HG03066 (cell line): Measurements from ENCODE around the gene KIF16B.
A peak's percentile ranks its signal among the peaks of the same experiment; 100 is the strongest.

Experiments
- ATAC-seq: cut with Tn5 transposase; IDR thresholded peaks from one replicate; pipeline ENCODE4 v1.9.1; 2021; ENCODE audit warnings: low read depth; ENCODE audit not compliant: unreplicated experiment

KIF16B gene, protein sequence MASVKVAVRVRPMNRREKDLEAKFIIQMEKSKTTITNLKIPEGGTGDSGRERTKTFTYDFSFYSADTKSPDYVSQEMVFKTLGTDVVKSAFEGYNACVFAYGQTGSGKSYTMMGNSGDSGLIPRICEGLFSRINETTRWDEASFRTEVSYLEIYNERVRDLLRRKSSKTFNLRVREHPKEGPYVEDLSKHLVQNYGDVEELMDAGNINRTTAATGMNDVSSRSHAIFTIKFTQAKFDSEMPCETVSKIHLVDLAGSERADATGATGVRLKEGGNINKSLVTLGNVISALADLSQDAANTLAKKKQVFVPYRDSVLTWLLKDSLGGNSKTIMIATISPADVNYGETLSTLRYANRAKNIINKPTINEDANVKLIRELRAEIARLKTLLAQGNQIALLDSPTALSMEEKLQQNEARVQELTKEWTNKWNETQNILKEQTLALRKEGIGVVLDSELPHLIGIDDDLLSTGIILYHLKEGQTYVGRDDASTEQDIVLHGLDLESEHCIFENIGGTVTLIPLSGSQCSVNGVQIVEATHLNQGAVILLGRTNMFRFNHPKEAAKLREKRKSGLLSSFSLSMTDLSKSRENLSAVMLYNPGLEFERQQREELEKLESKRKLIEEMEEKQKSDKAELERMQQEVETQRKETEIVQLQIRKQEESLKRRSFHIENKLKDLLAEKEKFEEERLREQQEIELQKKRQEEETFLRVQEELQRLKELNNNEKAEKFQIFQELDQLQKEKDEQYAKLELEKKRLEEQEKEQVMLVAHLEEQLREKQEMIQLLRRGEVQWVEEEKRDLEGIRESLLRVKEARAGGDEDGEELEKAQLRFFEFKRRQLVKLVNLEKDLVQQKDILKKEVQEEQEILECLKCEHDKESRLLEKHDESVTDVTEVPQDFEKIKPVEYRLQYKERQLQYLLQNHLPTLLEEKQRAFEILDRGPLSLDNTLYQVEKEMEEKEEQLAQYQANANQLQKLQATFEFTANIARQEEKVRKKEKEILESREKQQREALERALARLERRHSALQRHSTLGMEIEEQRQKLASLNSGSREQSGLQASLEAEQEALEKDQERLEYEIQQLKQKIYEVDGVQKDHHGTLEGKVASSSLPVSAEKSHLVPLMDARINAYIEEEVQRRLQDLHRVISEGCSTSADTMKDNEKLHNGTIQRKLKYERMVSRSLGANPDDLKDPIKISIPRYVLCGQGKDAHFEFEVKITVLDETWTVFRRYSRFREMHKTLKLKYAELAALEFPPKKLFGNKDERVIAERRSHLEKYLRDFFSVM (N-terminal part only)

DNA sequence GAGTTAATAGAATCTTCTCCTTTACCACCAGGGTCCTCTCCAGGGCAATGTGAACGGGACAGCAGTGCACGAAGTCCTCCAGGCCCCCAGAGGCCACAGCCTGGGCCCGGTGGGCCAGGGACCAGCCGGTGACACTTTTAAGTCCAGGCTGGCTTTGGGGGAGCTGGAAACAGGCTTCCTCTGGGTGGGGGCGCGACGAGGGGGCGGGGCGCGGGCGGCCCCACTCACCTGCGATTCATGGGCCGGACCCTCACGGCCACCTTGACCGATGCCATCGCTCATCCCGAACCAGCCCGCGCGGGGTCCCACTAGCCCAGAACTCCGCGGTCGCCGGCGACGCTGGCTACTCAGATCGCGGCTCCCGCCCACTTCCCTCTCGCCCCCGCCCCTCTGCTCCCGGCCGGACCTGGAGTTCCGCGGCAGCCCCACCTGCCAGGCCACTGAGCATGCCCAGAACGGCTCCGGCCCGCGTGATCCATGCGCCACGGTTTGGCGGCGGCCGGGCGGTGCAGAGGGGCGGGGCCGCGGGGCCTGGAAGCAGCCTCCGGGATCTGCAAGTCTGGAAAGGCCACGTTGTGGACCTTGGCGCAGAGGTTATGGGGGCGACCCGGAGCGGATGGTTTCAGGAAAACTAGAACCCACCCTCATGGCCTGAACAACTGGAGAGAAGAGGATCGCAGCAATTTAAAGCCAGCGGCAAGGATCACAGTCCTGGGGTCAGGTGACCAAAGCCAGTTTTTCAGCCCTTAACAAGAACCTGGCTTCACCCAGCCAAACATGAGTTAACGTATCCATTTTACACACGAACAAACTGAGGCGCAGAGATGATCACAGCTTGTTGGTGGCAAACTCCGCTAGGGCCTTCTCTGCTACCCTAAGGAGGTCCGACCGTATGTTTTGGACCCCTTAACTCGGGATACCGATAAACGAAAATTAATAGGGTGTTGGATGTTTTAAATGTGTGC lies at the start of gene KIF16B:
KIF16B (minus strand) TSS at position 448 of the 965 bp plus-strand sequence; CDS start at position 275, 173 bp downstream.
- ATAC-seq: peak; percentile 61

DNA sequence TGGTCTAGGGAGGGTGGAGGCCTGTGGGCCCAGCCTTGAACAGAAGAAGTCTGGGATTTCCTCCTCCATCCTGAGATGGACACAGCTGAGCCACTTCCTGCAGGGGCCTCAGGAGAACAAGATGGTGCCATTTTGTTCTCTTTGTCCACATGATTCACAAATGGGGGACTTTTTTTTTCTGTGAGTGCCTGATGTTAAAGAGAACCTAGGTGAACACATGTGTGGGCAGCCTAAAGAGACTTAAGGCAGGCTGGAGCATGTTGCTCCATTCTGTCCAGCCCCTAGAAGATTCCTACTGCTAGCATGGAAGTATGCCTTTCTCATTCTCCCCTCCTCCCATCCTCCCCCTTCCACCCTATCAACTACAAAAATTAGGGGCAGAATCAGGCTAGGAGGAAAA lies 49.3 kb upstream of the KIF16B start:
- ATAC-seq: no peak

DNA sequence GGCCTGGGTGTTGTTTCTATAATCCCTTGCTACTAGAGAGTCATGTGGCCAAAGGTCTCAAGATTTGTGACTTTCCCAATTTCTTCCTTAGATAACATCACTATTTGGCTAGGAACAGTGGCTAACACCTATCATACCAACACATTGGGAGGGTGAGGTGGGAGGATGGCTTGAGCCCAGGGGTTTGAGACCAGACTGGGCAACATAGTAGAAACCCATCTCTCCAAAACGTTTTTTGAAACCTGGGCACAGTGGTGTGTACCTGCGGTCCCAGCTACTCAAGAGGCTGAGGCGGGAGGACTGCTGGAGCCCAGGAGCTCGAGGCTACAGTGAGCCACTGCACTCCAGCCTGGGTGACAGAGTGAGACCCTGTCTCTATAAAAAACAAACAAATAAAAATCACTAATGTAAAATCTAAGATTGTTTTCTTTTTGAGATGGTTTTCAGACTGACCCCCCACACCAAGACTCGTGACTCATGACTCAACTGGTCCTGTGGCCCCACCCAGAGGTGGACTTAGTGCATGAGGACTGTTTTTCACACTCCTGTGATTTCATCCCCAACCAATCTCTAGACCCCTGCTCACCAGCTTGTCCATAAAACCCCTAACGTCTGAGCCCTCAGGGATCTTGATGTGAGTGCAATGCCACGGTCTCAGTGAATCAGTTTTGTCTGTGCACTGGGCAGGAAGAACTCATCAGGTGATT lies 48.3 kb upstream of the KIF16B start:
- no peak for ATAC-seq

DNA sequence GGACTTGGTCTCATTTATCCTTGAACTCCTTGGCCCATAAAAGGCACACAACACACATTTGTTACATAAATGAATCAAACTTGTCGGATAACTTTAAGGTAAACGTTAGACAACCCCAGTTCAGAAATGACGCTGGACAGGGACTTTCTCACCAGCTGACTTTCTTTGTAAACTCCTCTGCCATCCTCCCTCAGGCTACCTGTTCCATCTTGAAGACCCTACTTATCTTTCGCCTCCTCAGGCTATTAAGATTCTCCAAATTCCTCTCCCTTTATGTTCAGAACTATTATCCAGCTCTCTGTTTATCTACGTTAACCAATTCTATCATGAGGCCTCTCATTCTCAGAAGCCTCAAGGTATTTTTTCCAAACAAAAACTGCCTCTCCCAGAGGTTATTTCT lies 47.7 kb upstream of the KIF16B start:
- no peak for ATAC-seq

DNA sequence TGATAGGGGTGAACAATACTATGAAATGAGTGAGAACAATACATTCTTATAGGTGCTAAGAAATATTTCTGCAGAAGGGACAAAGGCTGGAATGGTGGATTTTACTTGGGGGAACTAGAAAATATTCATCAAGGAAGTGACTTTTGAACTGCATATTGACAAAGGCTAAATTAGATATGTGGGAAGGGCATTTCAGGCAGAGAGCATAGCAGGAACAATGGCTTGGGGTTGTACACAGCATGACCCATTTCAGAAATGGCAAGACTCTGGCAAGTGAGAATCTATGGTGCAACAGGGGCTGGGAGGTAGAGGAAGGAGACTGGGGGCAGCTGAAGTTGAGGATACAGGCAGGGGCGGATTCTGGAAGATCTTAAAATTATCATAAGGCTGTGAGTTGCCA lies 46.7 kb upstream of the KIF16B start:
- ATAC-seq: no peak

DNA sequence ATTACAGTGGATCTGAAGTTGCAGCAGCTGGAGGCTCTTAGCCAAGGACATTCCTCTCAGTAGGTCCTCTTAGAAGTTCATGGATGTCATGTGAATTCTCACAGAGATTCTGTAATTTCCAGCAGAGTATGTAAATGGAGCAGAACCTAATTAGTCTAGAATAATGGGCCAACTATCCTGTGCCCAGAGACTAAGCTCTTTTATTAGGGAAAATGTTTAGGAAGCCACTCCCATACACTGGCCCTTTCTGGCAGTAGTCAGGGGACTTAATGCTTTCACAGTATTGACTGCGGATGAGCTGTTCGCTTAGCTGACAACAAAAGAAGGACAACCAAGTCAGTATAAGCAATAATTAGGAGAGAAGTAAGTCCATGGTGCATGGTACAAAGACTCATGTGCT lies 43.8 kb upstream of the KIF16B start:
- ATAC-seq: no peak

DNA sequence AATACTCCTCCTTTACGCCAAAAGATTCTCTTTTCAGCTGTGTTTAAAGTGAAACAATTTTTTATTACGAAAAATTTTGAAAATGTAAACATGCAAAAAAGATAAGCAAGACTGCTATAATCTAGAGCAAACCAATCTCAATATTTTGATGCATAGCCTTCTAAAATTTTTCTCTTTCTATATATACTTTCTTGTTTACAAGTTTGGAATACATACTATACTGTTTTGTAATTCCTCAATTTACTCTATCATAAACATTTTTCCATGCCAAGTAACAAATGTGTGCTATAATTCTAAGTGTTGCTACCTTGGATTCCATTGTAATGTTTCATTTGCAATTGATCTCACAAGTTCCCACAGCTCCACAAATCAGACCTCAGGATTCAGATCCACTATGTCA lies 43.1 kb upstream of the KIF16B start:
- ATAC-seq: no peak

DNA sequence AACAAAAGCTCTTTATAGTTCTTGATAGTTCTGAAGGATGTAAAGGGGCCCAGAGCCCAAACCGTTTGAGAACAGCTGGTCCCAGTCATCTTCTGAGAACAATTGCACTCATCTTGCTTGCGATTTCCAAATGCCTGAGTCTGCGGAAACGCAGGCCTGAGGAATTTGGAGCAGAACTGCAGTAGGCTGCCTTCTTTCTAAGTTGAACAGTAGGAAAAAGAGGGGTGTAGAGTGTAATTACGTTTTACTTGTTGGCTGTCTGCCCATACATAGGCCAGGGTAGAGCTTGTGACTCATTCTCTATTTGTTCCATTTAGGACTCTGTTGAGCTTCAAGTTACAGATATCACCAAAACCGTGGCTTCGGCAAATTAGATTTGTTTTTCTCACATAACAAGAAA lies 42.0 kb upstream of the KIF16B start:
- no peak for ATAC-seq

DNA sequence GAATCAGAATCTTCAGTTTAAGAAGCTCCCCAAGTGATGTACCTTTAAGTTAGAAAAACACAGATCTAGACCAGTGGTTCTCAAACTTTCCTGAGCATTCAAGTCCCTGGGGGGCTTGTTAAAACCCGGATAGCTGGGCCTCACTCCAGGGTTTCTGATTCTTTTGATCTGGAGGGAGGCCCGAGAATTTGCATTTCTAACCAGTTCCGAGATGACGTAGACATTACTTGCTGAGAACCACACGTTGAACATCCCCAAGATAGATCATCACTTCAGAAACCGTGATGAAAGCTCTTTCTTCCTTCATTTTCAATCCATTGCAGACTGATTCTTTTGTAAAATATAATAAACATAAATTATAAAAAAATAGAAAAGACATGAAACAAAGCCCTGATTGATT lies 40.7 kb upstream of the KIF16B start:
- ATAC-seq: no peak

DNA sequence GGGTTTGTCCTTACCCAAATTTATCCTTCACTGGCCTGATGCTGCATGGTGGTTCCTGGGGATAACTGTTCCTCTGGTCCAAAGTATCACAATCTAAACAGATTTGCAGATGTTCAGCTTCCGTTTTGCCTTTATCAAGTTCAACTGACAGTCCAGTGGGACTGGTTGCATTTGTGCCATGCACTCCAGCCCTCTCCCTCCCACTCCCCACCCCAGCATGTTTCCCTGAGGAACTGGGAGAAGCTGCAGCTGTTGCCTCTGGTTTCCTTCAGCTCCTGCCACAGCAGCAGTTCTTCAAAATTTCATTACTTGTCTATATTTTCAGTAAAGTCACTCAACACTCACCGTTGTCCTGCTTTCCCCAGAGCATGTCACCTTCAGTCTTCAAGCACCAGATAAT lies 39.5 kb upstream of the KIF16B start:
- no peak for ATAC-seq

DNA sequence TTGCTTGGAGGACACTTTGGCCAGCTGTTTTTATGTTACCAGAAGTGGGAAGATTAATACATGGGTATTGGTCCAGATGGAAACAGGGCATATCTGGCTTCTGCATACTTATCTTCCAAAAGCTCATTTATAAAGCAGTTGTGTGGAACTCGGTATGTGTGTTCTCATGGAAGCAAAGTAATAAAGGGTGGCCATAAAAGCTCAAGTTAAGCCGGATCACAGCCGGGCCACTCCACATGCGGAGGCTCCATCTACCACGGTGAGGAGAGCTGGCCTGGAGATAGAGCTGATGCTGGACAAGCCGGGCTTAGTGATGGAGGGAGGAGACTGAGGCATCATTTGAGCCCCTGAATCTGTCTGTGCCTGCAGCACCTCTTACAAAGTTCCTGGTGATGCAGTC lies 38.6 kb upstream of the KIF16B start:
- ATAC-seq: no peak

DNA sequence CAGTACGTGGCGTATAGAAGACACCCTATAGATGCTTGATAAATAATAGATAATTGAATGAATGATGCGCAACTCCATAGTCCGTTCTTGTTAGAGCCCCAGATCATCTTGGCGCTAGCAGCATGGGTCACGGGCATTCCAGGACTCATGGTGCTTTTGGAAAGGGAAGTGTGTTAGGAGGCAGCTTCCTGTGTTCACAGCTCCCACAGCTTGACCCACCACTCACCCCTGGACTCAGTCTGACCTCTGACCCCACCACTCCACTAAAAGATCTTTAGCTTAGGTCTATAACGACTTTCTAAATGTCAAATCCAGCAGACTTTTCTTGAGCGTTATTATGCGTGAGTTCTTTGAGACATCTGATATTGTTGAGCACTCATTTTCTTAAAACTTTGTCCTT lies 35.8 kb upstream of the KIF16B start:
- no peak for ATAC-seq

DNA sequence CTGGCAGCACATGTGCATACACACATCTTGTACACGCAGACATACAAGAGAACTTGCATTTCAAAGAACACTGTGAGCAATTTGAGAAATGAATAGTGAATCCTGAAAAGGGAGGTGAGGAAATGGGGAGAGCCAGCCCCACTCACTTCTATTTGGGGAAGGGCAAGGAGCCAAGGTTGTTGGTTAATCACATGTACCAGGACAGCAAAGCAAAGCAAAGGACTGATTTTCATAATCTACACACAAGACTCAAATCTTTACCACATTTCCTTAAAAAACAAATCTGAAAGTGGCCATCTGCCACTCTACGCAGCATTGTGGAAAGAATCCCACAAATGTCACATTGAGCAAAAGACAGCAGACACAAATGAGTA lies 35.0 kb upstream of the KIF16B start:
- ATAC-seq: no peak

DNA sequence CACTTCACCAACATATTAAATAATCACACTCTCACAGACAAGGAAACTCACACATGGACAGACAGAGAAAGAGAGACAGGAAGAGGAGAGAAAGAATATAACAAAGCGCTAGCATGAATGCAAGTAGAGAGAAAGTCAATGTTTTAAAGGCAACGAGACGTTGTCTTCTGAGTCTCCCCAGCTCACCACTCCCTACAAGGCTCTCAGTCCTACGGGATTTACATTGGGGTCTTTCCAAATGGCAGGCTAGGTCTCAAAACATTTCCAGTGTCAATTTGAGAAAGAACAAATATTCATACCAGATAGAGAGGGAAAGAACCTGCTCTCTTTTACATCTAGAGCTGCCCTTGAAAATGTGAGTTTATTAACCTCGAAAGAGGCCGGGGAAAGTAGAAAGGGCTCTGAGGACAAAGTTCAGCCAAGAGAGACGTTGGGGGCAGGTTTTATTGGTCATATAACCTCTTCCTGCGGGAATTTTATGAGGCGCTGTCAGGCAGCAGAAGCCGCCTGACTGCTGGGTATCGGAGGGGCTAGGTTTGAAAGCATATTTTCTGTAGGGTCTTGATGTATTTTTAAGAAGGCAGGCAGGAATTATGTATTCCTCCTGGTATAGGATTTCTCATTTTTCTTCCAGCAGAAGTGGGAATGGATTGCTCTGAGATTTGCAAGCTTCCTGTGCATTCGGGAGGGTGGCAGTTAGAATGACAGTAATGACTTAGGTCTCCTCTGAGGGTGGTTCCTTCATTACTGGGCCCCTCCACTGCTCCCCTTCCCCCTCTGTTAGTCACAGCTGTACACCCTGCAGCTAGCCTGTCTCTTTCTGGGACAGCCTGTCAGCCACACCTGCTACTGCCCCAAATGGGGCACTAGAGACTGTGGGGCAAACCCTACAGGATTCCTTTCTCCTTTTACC lies 34.4 kb upstream of the KIF16B start:
- ATAC-seq: no peak

DNA sequence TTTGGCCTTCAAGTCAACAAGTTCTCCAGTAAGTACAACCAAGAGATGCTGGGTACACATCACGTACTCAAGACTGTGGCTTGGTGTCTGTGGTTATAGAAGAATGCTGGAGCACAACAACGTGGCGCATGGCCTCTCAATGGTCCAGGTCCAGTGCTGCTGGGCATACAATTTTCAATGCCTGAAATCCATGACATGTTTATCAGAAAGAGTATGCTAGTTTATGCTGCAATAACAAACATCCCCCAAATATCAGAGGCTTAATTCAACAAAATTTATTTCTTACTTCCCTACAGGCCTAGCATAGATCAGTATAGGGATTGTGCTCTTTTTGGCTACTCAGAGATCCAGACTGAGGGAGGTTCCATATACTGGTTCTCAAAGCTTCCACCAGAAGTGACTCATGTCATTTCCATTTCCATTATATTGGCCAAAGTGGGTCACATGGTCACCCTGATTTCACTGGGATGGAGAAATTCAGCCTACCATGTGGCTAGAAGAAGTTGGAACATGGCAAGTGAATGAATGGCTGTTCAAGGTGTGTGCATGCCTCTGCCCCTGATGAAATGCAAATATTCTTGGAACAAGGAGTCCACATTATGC lies 33.3 kb upstream of the KIF16B start:
- no peak for ATAC-seq

DNA sequence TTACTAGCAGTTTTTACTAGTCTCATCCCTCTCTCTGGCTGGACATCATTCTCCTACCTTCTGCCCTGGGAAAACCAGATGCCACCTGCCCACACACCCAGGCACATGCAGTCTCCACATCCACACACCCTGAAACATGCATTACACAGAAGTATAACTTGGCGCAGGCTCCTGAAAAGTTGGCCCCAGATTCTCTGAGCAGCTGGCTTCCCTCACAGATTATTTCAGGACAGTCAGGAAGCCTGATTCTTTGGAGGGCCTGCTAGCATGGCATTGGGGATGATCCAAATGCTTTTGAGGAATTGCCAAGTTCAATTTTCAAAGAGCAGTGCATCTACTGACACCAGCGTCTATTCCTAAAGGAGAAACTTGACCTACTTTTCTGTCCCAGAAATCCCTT lies 27.8 kb upstream of the KIF16B start:
- no peak for ATAC-seq

DNA sequence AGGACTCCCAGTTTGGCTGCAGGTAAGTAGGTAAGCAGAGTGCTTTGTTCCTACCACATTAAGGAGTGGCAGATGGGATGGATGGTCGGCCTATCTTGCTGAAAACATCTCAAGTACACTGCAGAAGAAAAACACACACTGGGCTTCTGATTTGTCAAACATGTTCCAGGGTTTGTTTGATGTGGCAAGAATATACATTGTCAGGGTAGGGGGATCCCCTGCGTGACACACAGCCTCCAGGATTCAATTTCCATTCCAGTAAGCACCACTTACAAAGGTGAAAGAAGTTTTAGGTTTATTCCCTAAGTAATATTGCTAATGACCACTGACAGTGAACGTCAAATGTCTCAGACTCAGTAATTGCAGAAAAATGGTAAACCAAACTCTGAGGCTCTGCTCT lies 26.0 kb upstream of the KIF16B start:
- ATAC-seq: no peak

DNA sequence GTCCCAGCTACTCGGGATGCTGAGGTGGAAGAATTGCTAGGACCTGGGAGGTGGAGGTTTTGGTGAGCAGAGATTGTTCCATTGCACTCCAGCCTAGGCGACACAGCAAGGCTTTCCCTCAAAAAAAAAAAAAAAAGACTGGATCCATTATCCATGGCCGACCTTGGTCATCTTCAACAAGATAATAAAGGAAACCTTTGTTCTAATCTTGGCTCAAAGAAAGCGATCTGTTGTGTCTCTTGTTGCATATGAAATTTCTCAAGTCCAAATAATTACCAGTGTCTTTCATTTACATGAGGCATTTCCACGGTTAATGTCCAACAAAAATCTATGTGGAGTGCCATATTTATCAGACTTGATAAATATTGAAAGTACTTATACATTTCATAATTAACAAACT lies 23.7 kb upstream of the KIF16B start:
- no peak for ATAC-seq
